ENCODE data around the gene PTBP2.
A peak's percentile ranks its signal among the peaks of the same experiment; 100 is the strongest.

The PTBP2 gene

DNA sequence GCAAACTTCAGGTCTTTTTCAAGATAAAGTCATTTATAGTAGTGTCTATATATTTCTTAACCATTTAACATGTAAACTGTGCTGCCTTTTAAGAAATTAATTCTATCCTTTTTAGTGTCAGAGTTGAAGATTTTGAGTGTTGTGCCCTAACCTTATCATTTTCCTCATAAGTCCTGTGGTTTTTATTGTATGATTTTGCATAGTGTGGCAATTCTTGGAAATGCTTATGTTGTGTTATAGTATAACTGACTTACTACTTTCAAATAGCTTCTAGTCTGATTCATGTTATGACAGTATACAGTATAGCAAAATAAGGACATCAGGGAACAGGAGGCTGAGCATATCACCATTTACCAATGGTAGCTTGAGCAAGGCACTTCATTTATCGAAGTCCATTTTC lies 99.1 kb downstream of the PTBP2 start:
- DNase-seq (ENCODE audit: low spot score): no peak

DNA sequence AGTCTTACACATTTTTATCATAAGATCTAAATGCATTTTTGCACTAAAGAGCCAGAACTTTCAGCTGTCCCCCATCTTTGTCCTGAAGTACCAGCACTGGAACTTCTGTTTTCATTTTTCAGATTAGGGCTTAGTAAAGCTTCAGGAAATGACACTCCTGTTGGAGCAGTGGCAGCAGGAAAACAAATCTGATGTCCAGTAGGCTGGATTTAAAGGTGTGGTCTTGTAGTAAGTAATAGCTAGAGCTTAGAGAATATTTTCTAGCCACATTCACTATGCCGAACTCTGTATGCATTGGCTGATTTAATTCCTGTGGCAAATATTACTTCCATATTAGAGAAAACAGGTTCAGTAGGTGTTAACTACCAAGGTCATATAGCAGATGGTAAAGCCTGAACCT lies 103.6 kb downstream of the PTBP2 start:
- no peak for DNase-seq (ENCODE audit: low spot score)

DNA sequence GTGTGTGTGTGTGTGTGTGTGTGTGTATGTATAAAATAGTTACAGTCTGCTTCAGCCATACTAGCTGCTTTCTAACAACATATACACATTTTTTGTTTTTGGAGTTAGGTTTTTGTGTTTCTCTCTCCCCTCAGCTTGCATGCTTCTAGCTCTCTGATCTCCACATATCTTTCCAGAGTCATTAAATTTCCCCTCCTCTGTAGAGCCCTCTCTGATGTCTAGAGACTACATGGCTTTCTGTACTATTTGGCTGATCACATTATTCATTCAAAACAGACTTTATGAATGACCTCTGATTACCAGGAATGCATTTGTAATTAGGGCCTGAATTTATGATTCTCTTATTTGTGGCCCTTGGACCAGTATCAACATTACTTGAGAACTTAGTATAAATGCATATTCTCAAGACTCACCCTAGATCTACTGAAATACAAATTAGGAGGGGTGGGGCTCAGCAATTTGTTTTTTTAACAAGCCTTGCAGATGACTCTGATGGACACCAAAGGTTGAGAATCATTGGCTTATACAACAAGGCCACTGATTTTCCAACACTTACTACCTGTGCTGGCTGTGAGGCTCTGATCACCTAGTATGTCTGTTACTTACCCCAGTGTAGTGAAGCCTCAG lies 104.5 kb downstream of the PTBP2 start:
- no peak for DNase-seq (ENCODE audit: low spot score)

DNA sequence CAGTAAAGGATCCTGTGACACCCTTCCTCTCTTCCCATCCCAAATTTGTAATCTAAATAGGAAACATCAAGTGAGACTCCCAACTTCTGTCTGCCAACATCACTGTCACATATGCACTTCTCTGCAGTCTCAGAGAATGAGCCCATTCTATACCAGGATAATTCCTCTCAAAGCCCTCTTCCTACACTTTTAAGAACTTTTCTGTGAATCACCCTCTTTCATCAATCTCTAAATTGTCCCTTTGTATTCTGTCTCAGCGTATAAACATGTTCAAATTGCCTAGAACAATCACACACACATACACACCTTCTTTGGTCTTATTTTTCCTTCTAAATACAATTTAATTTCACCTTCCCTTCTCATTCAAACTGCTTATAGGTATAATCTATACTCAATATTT lies 111.8 kb downstream of the PTBP2 start:
- DNase-seq (ENCODE audit: low spot score): no peak

DNA sequence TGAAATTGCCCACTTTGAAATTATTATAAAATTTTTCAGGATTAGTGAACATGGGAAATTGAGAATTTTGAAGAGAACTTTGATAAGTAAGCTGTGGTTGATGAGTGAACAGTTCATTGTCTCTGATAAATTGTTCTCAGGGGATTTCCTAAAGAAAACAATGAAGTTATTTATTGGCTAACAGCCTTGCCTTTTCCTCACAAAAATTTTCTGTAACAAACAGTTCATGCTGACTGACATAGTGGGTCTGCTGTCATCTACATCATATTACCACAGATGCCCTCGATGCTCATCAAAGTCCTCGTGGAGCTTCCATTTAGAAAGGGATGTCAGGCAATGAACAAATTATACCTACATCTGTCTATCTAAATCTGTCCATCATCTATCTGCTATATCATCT lies 113.4 kb downstream of the PTBP2 start:
- no peak for DNase-seq (ENCODE audit: low spot score)

DNA sequence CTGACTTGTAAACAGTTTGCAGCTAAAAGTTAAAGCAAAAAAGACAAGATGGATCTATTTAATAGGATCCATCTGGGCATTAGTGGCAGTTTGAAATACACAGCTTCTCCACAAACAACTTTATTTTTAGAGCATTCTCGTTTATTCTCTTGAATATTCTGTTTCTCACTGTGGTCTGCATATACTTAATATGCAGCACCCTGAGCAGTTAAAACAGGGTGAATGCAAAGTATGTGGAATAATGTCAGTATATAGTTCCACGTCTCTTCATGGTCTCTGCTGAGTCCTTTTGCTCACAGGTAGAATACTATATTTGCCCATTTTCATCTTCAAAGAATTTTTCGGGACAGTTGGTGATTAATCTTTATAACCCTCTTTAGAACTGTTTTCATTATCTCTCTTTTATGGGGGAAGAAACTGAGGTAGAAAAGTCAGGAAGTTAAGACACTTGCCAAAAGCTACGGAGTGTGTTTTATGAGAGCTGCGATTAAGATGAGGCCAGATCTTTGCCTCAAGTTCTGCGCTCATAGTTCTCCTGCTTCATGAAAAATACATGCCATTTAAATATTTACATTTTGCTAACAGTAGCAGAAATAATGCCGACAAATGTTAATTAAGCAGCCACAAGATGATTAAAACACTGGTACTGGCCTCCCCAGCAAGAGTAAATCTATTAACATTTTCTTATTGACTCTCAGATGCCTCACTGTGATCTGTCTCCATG lies 115.6 kb downstream of the PTBP2 start:
- DNase-seq (ENCODE audit: low spot score): no peak

DNA sequence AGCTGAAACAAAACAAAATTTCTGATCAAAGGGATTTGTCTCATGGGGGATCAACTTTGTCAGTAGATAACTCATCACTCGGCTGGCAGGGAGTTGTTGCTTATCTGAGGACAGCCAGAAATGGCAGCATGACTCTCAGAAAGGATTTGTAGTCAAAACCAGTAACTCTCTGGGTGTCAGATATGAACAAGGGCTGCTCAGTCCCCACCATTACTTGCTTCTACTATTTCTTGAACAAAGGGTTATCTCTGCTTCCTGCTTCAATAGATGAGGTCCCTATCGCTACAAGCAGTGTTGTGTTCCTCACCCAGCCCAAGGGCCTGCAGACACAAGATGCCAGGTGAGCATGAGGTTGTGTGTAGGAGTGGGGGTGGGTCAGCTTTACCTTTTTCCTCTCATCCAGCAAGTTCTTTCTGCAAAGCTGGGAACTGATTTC lies 116.2 kb downstream of the PTBP2 start:
- no peak for DNase-seq (ENCODE audit: low spot score)

DNA sequence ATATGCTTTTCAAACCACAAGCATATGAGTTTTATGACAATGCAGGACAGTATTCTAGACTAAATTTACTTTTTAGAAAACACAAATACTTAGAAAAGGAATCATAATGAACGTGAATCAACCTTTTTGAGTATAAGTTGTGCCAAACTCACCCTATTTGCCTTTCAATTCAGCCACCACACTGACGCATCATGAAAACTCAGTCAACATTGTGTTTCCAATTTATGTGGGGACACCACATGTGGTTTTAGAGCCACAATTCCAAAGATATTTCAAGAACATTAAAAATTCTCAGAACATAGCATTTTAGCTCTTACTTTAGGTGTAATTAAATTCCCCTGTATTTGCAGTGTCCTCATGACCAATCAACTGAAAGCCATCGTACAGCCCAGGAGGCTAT lies 118.8 kb downstream of the PTBP2 start:
- DNase-seq (ENCODE audit: low spot score): peak; percentile 62

DNA sequence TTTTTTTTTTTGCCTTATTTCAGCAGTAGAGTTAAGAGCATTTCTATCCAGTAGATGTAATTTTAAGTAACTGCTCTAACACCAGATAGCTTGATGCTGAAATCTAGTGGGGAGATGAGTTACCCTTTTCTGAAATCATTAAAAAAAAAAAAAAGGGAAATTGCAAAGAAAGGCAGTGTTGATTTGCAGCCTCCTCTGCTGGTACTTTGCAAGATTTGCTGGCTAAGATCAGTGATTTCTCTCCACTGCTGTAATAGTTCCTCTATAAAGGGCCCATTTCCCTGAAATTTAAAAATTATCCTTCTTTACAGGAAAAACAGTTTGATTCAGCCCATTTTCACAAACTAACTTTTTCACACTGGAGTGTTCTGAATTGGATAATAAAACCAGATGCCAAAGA lies 120.6 kb downstream of the PTBP2 start:
- no peak for DNase-seq (ENCODE audit: low spot score)

DNA sequence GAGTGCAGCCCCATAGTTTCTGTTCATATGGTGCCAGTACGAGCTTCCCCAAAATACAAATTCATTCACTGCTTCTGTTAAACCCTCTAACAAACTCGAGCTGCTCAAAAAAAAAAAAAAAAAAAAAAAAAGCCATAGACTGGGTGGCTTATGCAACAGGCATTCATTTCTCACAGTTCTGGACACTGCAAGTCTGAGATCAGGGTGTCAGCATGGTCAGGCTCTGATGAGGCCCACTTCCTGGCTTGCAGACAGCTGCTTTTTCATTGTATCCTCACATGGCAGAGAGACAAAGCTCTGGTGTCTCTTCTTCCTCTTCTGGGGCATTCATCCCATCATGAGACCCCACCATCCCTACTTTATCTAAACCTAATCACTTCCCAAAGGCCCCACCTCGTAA lies 121.6 kb downstream of the PTBP2 start:
- DNase-seq (ENCODE audit: low spot score): peak; percentile 39

DNA sequence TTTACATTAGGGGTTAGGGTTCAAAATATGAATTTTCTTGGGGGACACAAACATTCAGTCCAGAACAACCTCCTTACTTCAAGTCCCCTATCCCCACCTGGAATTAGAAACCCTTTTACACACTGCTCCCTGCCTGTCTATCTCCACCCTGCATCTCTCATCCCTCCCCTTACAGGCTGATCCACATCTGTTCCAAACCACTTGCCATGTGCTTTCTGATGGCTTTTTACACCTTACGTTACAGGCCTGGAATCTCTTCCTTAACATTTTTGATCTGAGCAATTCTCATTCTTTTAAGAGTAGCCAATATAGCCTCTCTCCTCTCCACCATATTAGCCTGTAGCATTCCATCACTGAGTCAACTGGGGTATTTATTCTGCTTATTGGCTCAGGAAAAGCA lies 122.0 kb downstream of the PTBP2 start:
- no peak for DNase-seq (ENCODE audit: low spot score)

DNA sequence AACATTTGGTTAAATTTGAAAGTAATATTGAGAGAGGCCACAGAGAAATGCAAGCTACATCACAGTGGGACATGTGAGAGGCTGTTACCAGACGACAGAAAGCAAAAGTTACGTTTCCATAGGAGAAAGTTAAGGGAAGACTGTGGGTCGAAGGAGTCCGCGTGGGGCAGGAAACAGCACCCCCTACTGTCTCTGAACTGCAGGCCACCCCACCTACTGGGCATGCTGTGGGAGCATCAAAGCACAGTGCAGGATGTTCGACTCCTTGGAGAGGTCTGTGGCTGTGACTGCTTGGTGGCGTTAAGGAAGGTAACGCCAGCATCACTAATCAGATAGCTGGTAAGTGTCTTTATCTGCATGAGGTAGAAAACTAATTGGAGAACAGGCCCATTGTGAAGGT lies 123.9 kb downstream of the PTBP2 start:
- no peak for DNase-seq (ENCODE audit: low spot score)

DNA sequence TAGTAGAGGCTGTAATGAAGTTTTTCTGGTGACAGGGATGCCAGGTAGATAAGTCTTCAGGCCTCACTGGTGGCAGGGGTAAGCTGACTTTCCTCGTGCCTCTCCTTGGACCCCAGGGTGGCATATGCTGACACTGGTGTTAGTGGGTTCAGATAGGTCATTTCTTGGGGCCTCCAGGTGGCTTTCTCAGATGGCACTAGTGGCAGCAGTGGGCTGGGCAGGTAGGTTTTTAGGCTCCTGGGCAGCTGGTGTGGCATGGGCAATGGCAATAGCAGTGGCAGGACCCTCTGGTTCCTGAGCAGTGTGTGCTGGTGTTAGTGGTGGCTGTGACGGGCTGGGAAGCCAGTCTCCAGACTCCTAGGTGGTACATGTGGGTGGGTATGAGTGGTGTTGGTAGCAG lies 140.3 kb downstream of the PTBP2 start:
- DNase-seq (ENCODE audit: low spot score): no peak

DNA sequence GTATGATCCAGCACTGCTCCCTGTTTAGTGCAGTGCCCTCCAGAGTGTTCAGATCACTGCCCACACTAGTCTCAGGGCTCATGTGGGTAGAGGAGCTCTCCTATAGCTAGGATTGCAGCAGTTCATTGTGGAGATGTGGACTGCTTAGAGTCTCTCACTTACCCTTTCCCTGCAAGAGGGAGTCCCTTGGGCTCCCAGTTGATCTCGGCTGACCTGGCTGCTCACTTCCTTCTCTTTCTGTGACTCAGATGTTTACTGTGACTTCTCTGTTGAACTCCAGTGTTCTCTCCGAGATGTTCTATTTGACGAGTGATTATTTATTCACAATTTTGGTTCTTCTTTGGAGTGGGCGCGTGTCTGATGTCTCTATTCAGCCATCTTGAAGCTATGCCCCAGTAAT lies 141.9 kb downstream of the PTBP2 start:
- DNase-seq (ENCODE audit: low spot score): no peak
